OCI-LY3 (cell line): ENCODE measurements around the gene CACTIN.

Experiments
- CTCF ChIP-seq: fragments of 200-600, 300-600 bp; sonication (generic); IDR thresholded peaks from 2 replicates; pipeline ENCODE4 v1.5.1; 2014; ENCODE audit warnings: antibody characterized with exemption, low read length, low read depth
- EZH2phosphoT487 ChIP-seq: fragments of 200-600 bp; shearing (Covaris generic); IDR thresholded peaks from 2 replicates; pipeline ENCODE4 v1.6.1; 2018; ENCODE audit warnings: antibody characterized with exemption, mixed run types, low read depth

- TF ChIP-seq EZH2phosphoT487 (no peak), CTCF (no peak)
Observed at GRCh38 chr19:3586707-3587346, 39.8 kb downstream of the CACTIN start.
